ENCODE results near the gene SPATS2. TPM values are rescaled to one million over a fixed set of nuclear protein-coding genes. Genes with fewer than 3 reads are reported as not detected.

The SPATS2 gene
- total and polyA plus RNA-seq, 2 donors (not counting 1 experiment from before 2014, with no cell fraction given): 22.1 to 43.6 TPM

DNA sequence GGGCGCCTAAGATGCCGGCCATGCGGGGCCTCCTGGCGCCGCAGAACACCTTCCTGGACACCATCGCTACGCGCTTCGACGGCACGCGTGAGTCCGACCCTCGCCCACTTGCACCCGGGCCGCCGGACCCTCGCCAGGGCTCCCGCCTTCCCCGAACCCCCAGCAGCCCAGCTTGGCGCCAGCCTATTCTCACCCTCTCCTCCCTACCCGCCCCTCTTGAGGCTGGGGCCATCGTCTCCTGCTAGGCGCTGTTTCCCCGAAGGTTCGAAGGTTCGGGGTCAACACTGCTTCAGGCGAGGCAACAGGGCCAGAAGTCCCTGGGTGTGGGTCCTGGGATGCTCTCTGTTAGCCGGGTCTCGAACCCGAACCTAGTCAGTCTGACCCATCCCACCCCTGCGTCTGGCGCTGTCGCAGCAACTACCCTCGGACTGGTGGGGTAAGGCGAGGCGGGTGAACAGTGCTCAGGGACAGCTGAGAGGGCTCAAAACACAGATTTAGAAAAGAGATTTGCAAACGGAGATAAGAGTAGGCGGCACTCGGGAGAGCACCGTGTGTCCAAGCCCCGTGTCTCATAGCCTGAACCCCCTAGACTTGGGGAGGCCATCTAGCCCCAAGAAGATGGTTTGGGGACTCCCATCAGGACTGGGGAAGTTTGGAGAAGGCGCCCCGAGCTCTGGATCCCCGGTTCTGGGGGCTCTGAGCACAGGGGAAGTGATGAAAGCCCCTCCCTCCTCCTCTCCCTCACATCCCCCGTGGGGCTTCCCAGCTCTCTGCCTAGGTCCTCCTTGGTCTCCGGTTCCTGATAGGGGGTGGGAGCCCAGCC, 172.4 kb downstream of the SPATS2 start:
- Histone ChIP-seq H3K4me3 (replicated peaks in 1 of 4; ENCODE audit: control extremely low read depth in 1 of 4, insufficient read depth in 1 of 4, low read depth in 3 of 4, low read length in 4 of 4) (no peak overlapping the region), H3K27ac (ENCODE audit: insufficient read depth, low read length) (no peak overlapping the region), H3K4me1 (ENCODE audit: control insufficient read depth, extremely low read depth, insufficient read depth, low read length) (peaks cover 7% of the 10 kb centered on the region), H3K9me3 (ENCODE audit: control insufficient read depth, insufficient read depth, low read depth, low read length) (no peaks in the 10 kb centered on the region), H3K79me2 (ENCODE audit: control insufficient read depth, insufficient read depth, low read length) (no peaks in the 10 kb centered on the region), H3K9ac (ENCODE audit: insufficient read depth, low read length) (no peak overlapping the region), H3K4me2 (ENCODE audit: extremely low read depth, insufficient read depth, low read length) (no peak overlapping the region), H3K36me3 (ENCODE audit: control insufficient read depth, insufficient read depth, low read length) (no peaks in the 10 kb centered on the region), H3K27me3 (ENCODE audit: control insufficient read depth, insufficient read depth, low read length) (peaks cover 33% of the 10 kb centered on the region), H2AFZ (ENCODE audit: low read length) (no peak overlapping the region), H4K20me1 (ENCODE audit: control insufficient read depth, extremely low read depth, insufficient read depth, low read length) (no peaks in the 10 kb centered on the region)
- TF ChIP-seq EZH2 (IDR thresholded peaks at IDR 0.05; ENCODE audit: low read length, missing control alignments): peak; percentile 97
- TF ChIP-seq, protein P1, sequence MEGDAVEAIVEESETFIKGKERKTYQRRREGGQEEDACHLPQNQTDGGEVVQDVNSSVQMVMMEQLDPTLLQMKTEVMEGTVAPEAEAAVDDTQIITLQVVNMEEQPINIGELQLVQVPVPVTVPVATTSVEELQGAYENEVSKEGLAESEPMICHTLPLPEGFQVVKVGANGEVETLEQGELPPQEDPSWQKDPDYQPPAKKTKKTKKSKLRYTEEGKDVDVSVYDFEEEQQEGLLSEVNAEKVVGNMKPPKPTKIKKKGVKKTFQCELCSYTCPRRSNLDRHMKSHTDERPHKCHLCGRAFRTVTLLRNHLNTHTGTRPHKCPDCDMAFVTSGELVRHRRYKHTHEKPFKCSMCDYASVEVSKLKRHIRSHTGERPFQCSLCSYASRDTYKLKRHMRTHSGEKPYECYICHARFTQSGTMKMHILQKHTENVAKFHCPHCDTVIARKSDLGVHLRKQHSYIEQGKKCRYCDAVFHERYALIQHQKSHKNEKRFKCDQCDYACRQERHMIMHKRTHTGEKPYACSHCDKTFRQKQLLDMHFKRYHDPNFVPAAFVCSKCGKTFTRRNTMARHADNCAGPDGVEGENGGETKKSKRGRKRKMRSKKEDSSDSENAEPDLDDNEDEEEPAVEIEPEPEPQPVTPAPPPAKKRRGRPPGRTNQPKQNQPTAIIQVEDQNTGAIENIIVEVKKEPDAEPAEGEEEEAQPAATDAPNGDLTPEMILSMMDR (conservative IDR thresholded peaks at IDR 0.05 in 1 of 2, IDR thresholded peaks at IDR 0.05 in 1 of 2; ENCODE audit: low read depth in 1 of 2, low read length in 2 of 2): no peak
- no peak for DNase-seq (ENCODE audit: low read depth in 2 of 2)

DNA sequence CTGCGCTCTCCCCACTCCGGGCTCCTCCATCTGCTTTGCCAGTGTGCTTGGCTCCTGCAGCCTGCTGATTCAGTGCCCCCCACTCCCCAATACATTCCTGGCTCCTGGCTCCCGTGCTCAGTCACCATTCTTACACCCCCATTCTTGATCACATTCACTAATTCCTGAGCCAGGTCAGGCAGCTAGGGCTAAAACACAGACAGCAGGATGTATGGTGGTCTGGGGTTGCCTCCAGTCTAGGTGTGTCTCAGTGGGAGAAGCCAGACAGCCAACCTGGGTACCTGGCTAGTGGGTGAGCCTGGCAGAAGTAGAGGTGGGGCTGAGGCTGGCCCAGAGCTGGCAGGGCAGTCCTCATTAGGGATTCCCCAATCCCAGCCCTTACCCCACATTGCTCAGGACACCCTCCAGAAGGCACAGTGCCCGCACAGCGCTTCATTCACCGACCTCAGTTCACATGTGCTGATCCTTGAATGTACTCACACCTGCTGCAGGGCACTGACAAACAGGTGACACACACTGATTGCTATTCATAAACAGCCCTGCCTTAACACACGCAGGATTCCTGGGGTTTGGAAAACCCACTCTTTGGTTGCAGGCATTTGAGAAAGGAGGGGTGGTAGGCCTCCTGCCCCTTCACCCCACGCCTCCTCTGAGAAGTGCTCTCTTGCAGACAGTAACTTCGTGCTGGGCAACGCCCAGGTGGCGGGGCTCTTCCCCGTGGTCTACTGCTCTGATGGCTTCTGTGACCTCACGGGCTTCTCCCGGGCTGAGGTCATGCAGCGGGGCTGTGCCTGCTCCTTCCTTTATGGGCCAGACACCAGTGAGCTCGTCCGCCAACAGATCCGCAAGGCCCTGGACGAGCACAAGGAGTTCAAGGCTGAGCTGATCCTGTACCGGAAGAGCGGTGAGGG, 173.2 kb downstream of the SPATS2 start:
- H3K36me3 ChIP-seq (ENCODE audit: control insufficient read depth, insufficient read depth, low read length): no peaks in the 10 kb centered on the region
- no peak overlapping the region for H3K4me3 ChIP-seq (replicated peaks in 1 of 4; ENCODE audit: control extremely low read depth in 1 of 4, insufficient read depth in 1 of 4, low read depth in 3 of 4, low read length in 4 of 4)
- TF ChIP-seq EZH2 (IDR thresholded peaks at IDR 0.05; ENCODE audit: low read length, missing control alignments): no peak
- TF ChIP-seq, protein P1 (conservative IDR thresholded peaks at IDR 0.05 in 1 of 2, IDR thresholded peaks at IDR 0.05 in 1 of 2; ENCODE audit: low read depth in 1 of 2, low read length in 2 of 2): no peak
- no peak overlapping the region for H2AFZ ChIP-seq (ENCODE audit: low read length)
- no peak overlapping the region for H3K9ac ChIP-seq (ENCODE audit: insufficient read depth, low read length)
- H4K20me1 ChIP-seq (ENCODE audit: control insufficient read depth, extremely low read depth, insufficient read depth, low read length): no peaks in the 10 kb centered on the region
- no peaks in the 10 kb centered on the region for H3K79me2 ChIP-seq (ENCODE audit: control insufficient read depth, insufficient read depth, low read length)
- peaks cover 33% of the 10 kb centered on the region for H3K27me3 ChIP-seq (ENCODE audit: control insufficient read depth, insufficient read depth, low read length)
- H3K27ac ChIP-seq (ENCODE audit: insufficient read depth, low read length): no peak overlapping the region
- H3K4me2 ChIP-seq (ENCODE audit: extremely low read depth, insufficient read depth, low read length): no peak overlapping the region
- no peaks in the 10 kb centered on the region for H3K9me3 ChIP-seq (ENCODE audit: control insufficient read depth, insufficient read depth, low read depth, low read length)
- H3K4me1 ChIP-seq (ENCODE audit: control insufficient read depth, extremely low read depth, insufficient read depth, low read length): peaks cover 7% of the 10 kb centered on the region
- DNase-seq (ENCODE audit: low read depth in 2 of 2): no peak
